GM12891 (cell line): Measurements from ENCODE around the gene ZNF692.

Experiments used
- POLR2A ChIP-seq: IDR thresholded peaks from 2 replicates; pipeline ENCODE4 v1.6.1; 2011; ENCODE audit warnings: low read depth, low read length, control low read depth
- POLR2AphosphoS5 ChIP-seq: IDR thresholded peaks from 2 replicates; pipeline ENCODE4 v1.6.1; 2011; ENCODE audit warnings: low read depth, low read length, control low read depth

DNA sequence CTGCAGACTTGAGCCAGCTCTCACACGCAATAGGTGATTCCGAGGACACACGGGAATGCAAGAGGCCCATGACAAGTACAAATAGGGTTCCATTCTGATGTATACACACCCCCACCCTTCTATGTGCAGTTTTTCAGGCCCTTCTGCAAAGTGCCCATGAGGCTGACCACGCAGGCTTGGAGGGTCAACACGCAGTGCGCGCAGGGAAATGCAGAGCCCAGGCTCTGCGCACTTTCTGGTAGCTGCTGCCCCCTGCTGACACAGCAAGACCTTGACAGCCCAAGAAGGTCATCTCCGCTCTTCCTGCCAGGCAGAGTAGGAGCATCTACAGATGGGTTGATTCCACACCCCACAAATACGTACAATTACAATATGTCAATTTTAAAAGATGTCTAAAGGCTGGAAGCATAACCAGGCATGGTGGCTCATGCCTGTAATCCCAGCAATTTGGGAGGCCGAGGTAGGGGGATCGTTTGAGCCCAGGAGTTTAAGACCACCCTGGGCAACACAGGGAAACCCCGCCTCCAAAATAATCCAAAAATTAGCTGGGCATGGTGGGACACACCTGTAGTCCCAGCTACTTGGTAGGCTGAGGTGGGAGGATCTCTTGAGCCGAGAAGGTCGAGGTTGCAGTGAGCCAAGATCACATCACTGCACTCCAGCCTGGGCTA, 51.7 kb downstream of the ZNF692 start:
- no peak for TF ChIP-seq POLR2A
- no peak for TF ChIP-seq POLR2AphosphoS5
